HepG2 (cell line): ENCODE data around the gene RANBP3L. TPM values are rescaled to one million over a fixed set of nuclear protein-coding genes. Genes with fewer than 3 reads are reported as not detected.

ENCODE experiments used
- ELF3 ChIP-seq: IDR thresholded peaks from 2 replicates; pipeline ENCODE4 v1.6.1; 2016; ENCODE audit warnings: missing genetic modification reagents, missing compliant biosample characterization
- FOXP4 ChIP-seq: sonication (generic); formaldehyde crosslinking; IDR thresholded peaks from 2 replicates; pipeline ENCODE4 v1.4.0; 2020; ENCODE audit warnings: missing genetic modification reagents
- GTF3A ChIP-seq: sonication (generic); formaldehyde crosslinking; conservative IDR thresholded peaks from 2 replicates; pipeline ENCODE4 v1.4.0; 2020; ENCODE audit warnings: mild to moderate bottlenecking, missing genetic modification reagents
- JDP2 ChIP-seq: sonication (generic); formaldehyde crosslinking; IDR thresholded peaks from 2 replicates; pipeline ENCODE4 v1.8.1; 2022; ENCODE audit warnings: missing genetic modification reagents, borderline replicate concordance
- NONO ChIP-seq, 2 experiments: fragments of 450-650 bp in 1 of 2; sonication (generic) in 1 of 2; formaldehyde crosslinking in 1 of 2; IDR thresholded peaks in 1 of 2; conservative IDR thresholded peaks in 1 of 2; 2 replicates each; pipeline versions ENCODE4 v1.6.1 to v1.8.0; 2017 to 2022; ENCODE audit warnings: mild to moderate bottlenecking in 1 of 2, missing genetic modification reagents in 1 of 2, moderate library complexity in 1 of 2
- NR3C1 ChIP-seq: sonication (generic); formaldehyde crosslinking; IDR thresholded peaks from 2 replicates; pipeline ENCODE4 v1.4.0; 2020; ENCODE audit warnings: missing genetic modification reagents
- SIX4 ChIP-seq: sonication (generic); formaldehyde crosslinking; IDR thresholded peaks from 2 replicates; pipeline ENCODE4 v1.4.0; 2020; ENCODE audit warnings: missing genetic modification reagents
- XBP1 ChIP-seq: sonication (generic); formaldehyde crosslinking; IDR thresholded peaks from 2 replicates; pipeline ENCODE4 v1.5.0; 2020; ENCODE audit warnings: missing genetic modification reagents
- ZBTB2 ChIP-seq: sonication (generic); formaldehyde crosslinking; IDR thresholded peaks from 2 replicates; pipeline ENCODE4 v1.8.0; 2022; ENCODE audit warnings: low read depth, missing genetic modification reagents
- ZNF841 ChIP-seq: sonication (generic); formaldehyde crosslinking; IDR thresholded peaks from 2 replicates; pipeline ENCODE4 v1.8.1; 2023; ENCODE audit warnings: missing genetic modification reagents, borderline replicate concordance
- polyA plus RNA-seq, 8 experiments: library from polyadenylated mRNA; depleted of rRNA in 3 of 8; stranded (reverse) in 7 of 8; unstranded in 1 of 8; fragments of >200 nt; fragmentation: Illumina TruSeq in 4 of 8; extraction: Trizol in 4 of 8; gene quantifications; 2 replicates each; pipeline versions ENCODE4 v1.2.1 to v1.2.3, GENCODE V29; 2011 to 2016; ENCODE audit warnings: low read depth in 4 of 8, missing spikeins in 1 of 8, mixed read lengths in 1 of 8; ENCODE audit not compliant: insufficient read depth in 1 of 8
- total RNA-seq, 5 experiments: library from RNA; depleted of rRNA; stranded (reverse); fragments of >200 nt; fragmentation: Illumina TruSeq; extraction: Trizol; gene quantifications; 2 replicates each; pipeline ENCODE4 v1.2.3, GENCODE V29; 2016; ENCODE audit warnings: low read depth in 1 of 5
- TF ChIP-seq, protein P1 (sequence below): IDR thresholded peaks from 2 replicates; pipeline ENCODE4 v1.6.1; 2016
- TF ChIP-seq, protein P2 (sequence below): sonication (generic); formaldehyde crosslinking; IDR thresholded peaks from 2 replicates; pipeline ENCODE4 v1.4.0; 2020; ENCODE audit warnings: mild to moderate bottlenecking, missing genetic modification reagents, borderline replicate concordance
- TF ChIP-seq, protein P3 (sequence below): sonication (generic); formaldehyde crosslinking; conservative IDR thresholded peaks from 2 replicates; pipeline ENCODE4 v1.8.0; 2022; ENCODE audit warnings: missing genetic modification reagents
- TF ChIP-seq, protein P4 (sequence below): IDR thresholded peaks from 2 replicates; pipeline ENCODE4 v1.6.1; 2018; ENCODE audit warnings: missing genetic modification reagents, mild to moderate bottlenecking, missing compliant biosample characterization

Gene RANBP3L
- total and polyA plus RNA-seq, 2 of the 13 experiments (the other 11 are each of a cell fraction or from before 2014, with no cell fraction given), result 0.09 TPM; not detected in 1

GRCh38 chr5:36239370-36240293, 62.1 kb downstream of the RANBP3L start (continued):
- TF ChIP-seq, protein P1, sequence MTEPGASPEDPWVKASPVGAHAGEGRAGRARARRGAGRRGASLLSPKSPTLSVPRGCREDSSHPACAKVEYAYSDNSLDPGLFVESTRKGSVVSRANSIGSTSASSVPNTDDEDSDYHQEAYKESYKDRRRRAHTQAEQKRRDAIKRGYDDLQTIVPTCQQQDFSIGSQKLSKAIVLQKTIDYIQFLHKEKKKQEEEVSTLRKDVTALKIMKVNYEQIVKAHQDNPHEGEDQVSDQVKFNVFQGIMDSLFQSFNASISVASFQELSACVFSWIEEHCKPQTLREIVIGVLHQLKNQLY (CRISPR knock-in tag), result peak; percentile 89
- TF ChIP-seq NONO (IDR thresholded peaks at IDR 0.05), result no peak
- TF ChIP-seq NONO (CRISPR knock-in tag; conservative IDR thresholded peaks at IDR 0.05), result no peak; the same call in 1 of the 2 replicates
- TF ChIP-seq, protein P2, sequence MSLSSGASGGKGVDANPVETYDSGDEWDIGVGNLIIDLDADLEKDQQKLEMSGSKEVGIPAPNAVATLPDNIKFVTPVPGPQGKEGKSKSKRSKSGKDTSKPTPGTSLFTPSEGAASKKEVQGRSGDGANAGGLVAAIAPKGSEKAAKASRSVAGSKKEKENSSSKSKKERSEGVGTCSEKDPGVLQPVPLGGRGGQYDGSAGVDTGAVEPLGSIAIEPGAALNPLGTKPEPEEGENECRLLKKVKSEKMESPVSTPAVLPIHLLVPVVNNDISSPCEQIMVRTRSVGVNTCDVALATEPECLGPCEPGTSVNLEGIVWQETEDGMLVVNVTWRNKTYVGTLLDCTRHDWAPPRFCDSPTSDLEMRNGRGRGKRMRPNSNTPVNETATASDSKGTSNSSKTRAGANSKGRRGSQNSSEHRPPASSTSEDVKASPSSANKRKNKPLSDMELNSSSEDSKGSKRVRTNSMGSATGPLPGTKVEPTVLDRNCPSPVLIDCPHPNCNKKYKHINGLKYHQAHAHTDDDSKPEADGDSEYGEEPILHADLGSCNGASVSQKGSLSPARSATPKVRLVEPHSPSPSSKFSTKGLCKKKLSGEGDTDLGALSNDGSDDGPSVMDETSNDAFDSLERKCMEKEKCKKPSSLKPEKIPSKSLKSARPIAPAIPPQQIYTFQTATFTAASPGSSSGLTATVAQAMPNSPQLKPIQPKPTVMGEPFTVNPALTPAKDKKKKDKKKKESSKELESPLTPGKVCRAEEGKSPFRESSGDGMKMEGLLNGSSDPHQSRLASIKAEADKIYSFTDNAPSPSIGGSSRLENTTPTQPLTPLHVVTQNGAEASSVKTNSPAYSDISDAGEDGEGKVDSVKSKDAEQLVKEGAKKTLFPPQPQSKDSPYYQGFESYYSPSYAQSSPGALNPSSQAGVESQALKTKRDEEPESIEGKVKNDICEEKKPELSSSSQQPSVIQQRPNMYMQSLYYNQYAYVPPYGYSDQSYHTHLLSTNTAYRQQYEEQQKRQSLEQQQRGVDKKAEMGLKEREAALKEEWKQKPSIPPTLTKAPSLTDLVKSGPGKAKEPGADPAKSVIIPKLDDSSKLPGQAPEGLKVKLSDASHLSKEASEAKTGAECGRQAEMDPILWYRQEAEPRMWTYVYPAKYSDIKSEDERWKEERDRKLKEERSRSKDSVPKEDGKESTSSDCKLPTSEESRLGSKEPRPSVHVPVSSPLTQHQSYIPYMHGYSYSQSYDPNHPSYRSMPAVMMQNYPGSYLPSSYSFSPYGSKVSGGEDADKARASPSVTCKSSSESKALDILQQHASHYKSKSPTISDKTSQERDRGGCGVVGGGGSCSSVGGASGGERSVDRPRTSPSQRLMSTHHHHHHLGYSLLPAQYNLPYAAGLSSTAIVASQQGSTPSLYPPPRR, result peak; percentile 95
- no peak for TF ChIP-seq GTF3A (CRISPR knock-in tag)
- peak; percentile 32; the same call in 1 of the 2 replicates for TF ChIP-seq ELF3 (CRISPR knock-in tag)
- peak; percentile 89 for TF ChIP-seq FOXP4 (CRISPR knock-in tag)
- TF ChIP-seq, protein P3, sequence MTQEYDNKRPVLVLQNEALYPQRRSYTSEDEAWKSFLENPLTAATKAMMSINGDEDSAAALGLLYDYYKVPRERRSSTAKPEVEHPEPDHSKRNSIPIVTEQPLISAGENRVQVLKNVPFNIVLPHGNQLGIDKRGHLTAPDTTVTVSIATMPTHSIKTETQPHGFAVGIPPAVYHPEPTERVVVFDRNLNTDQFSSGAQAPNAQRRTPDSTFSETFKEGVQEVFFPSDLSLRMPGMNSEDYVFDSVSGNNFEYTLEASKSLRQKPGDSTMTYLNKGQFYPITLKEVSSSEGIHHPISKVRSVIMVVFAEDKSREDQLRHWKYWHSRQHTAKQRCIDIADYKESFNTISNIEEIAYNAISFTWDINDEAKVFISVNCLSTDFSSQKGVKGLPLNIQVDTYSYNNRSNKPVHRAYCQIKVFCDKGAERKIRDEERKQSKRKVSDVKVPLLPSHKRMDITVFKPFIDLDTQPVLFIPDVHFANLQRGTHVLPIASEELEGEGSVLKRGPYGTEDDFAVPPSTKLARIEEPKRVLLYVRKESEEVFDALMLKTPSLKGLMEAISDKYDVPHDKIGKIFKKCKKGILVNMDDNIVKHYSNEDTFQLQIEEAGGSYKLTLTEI (CRISPR knock-in tag), result no peak
- no peak for TF ChIP-seq ZBTB2 (CRISPR knock-in tag)
- TF ChIP-seq XBP1 (CRISPR knock-in tag), result 0 out of 2 replicates have a peak, but pooled peaks have one; percentile 57
- TF ChIP-seq NR3C1 (CRISPR knock-in tag), result no peak
- no peak for TF ChIP-seq ZNF841 (CRISPR knock-in tag)
- TF ChIP-seq, protein P4, sequence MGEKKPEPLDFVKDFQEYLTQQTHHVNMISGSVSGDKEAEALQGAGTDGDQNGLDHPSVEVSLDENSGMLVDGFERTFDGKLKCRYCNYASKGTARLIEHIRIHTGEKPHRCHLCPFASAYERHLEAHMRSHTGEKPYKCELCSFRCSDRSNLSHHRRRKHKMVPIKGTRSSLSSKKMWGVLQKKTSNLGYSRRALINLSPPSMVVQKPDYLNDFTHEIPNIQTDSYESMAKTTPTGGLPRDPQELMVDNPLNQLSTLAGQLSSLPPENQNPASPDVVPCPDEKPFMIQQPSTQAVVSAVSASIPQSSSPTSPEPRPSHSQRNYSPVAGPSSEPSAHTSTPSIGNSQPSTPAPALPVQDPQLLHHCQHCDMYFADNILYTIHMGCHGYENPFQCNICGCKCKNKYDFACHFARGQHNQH (CRISPR knock-in tag), result no peak
- peak; percentile 65; the same call in 1 of the 2 replicates for TF ChIP-seq SIX4
- no peak for TF ChIP-seq JDP2 (CRISPR knock-in tag)
